GM18870 (cell line): Measurements from ENCODE around the gene ASB18.
"Not testable (repeated sequence)": the region's sequence is repeated elsewhere in the genome, so short reads cannot be mapped to it uniquely, and the experiment has no call there.

Experiments used
- ATAC-seq: cut with Tn5 transposase; IDR thresholded peaks from one replicate; pipeline ENCODE4 v1.9.1; 2021; ENCODE audit warnings: moderate library complexity; ENCODE audit not compliant: unreplicated experiment

ASB18 gene

DNA sequence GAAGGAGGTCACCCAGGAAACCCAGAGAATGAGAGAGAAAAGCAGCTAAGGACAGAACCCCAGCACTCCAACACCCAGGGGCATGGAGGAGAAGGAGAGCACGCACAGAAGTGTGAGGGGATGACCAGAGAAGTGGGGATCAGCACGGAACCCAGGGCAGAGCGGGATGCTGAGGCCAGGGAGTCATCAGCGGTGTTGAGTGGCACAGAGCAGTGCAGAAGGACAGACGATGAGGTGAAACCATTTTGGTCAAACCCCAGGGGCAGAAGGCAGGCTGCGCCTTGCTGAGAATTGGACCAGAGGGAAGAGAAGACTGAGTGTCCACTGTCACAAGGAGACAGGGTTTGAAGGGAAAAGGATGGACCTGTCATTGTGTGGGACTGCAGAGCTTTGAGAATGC is 23.4 kb upstream of the ASB18 start:
- no peak for ATAC-seq

DNA sequence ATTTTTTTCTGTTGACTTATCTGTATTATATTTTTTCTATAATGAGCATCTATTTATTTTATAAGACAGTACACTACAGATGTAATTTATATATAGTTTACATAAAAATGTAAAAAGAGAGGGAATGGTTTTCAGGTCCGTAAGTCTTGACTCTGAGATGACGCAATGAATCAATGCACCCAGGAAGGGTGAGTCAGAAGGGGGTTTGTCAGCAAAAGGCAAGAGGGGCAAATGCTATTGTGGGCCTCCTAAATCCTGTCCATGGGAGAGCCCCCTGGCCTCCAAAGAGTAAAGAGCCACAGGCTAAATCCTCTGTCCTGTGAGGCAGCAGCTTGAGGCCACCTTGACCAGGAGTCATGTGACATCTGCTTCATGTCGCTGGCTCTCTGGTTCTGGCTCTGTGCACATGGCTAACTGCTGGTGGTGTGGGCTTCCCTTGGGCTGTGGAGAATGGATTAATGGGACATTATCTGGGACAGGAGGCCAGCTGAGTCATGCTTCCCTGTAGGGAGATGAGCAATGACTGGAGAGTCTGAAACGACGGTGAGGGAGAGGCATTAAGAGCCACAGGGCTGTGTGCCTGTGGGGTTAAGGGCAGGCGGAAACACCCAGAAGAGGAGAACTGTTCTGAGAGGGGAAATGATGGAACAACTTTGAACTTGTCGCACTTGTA is 22.8 kb upstream of the ASB18 start:
- ATAC-seq, result no peak

DNA sequence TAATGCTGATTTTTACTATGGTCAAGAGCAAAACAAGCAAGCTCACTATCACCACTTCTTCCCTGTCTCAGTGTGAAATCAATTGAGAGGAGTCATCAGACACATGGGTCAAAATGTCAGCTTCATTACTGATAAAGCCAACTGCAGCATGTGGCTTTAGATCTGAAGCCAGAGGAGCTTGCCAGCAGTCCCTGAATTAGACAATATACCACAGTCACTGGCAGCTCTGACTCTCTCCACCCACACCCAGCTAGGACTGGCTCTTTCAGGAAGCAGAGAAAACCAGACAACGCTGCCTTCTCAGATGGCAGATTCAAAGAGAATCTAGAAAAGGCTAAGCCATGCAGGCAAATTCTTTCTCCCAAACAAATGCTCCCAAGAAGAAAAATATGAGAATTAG is 20.0 kb upstream of the ASB18 start:
- no peak for ATAC-seq

DNA sequence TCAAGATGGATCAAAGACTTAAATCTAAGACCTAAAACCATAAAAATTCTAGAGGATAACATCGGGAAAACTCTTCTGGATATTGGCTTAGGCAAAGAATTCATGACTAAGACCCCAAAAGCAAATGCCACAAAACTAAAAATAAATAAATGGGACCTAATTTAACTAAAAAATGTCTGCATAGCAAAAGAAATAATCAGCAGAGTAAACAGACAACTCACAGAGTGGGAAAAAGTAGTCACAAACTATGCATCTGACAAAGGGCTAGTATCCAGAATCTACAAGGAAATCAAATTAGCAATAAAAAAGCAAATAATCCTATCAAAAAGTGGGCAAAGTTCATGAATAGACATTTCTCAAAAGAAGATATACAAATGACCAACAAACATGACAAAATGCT is 18.2 kb upstream of the ASB18 start:
- ATAC-seq, result no peak

DNA sequence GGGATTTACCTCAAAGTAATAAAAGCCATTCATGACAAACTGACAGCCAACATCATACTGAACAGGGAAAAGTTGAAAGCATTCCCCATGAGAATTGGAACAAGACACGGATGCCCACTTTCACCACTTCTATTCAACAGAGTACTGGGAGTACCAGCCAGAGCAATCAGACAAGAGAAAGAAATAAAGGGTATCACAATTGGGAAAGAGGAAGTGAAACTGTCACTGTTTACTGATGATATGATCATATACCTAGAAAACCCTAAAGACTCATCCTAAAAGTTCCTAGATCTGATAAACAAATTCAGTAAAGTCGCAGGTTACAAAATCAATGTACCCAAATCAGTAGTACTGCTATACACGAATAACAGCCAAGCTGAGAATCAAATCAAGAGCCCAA is 17.2 kb upstream of the ASB18 start:
- ATAC-seq, result no peak

DNA sequence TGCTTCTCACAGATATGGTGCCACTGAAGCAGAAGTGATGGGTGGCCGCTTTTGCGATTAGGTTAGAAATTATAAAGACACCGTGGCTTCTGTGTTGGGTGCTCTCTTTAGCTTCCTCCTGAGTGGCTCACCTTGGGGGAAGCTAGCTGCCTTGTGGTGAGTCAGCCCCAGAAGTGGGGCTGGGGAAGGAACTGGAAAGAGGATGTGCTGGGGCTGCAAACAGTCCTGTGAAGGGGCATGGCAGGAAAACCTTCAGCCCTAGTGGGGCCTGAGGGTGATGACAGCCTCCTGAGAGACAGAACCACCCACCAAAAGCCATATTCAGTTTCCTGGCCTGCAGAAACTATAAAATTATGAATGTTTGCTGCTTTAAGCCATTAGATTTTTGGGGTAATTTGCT is 8.9 kb upstream of the ASB18 start:
- ATAC-seq, result no peak

DNA sequence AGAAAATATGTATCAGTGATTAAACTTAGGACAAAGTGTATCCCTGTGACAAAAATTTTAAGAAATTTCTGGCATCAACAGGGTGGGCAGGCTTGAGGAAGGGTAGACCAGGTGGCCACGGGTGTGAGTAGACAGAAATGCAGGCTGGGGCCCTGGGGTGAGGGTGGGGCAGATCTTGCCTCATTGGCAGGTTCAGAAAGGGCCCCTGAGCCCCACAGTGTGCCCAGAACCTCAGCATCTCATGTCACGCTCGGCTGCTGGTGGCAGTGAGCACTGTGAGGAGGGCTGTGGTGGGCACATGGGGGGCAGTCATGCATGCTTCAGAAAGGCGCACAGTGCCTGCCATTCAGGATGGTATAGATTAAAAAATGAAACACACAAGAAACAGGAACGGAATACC is 7.6 kb upstream of the ASB18 start:
- no peak for ATAC-seq

DNA sequence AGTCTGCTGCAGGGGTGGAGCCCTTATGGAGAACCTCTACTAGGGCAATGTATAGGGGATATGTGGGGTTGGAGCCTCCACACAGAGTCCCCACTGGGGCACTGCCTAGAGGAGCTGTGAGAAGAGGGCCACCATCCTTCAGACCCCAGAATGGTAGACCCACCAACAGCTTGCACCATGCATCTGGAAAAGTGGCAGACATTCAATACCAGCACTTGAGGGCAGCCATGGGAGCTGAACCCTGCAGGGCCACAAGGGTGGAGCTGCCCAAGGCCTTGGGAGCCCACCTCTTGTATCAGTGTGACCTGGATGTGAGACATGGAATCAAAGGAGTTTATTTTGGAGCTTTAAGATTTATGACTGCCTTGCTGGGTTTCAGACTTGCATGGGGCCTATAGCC is 5.7 kb upstream of the ASB18 start:
- ATAC-seq, result not testable (repeated sequence)

DNA sequence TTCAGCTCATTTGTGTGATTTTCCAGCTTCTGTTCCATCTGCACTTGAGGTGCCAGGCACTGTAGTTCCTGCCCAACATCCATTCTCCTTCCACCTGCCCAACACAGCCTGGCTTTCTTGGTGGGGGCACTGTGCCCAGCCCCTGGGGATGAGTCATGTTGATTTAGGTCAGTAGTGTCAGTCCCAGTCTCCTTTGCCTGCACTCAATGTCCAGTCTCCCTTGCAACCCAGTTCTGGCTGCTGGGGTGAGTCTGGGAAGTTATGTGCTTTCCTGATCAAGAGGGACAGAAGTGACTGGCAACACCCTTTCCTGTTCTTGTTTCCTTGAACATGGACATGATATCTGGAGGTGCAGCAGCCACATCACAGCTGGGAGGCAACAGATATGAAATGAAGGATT is 1.5 kb upstream of the ASB18 start:
- no peak for ATAC-seq

DNA sequence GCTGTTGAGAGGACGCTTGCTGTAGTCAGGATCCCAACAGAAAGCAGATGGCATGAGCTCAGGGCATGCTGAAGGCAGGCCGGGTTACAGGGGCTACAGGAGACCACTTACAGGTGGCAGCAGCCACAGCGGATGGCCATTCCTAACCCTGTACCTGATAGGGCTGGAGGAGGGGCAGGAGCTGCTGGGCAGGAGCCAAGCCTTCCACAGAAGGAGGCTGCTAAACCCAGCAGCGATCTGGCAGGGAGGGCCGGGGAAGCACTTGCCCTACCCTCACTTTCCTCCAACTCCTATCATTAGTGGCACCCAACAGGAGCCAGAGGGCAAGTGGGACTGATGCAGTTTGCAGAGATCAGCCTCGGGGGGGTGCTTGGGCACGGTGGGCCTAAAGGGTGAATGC is 2.0 kb downstream of the ASB18 start:
- no peak for ATAC-seq

DNA sequence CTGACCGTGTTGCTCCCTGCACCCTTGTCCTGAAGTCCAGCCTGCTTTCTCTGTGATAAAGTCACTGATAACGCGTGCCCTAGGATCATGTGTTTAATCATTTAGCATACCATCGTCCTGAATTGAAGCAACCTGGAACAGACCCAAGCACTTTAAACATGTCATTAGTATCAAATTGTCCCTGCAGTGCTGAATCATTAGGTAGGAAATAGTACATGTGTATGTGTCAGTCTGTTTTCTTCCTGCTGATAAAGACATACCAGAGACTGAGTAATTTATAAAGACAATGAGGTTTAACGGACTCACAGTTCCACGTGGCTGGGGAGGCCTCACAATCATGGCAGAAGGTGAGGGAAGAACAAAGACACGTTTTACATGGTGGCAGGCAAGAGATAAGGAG is 2.8 kb downstream of the ASB18 start:
- no peak for ATAC-seq

DNA sequence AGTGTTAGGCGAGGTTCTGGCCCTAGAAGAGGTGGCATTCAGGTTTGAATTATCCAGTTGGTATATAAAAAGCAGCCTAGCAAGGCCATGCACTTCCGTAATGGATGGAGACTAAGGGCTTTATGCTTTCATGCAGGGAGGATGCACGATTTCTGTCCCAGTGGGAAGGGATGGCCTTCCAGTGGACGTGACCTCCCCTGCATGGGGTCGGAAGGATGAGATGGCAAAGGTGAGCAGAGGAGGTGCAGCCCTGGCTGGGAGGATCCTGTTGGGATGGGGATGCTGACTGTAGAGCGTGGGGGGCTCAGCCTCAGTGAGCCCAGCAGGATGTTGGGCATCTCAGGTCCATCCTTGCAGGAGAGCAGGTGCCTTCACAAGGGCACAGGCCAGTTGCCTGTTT is 4.8 kb downstream of the ASB18 start:
- no peak for ATAC-seq

DNA sequence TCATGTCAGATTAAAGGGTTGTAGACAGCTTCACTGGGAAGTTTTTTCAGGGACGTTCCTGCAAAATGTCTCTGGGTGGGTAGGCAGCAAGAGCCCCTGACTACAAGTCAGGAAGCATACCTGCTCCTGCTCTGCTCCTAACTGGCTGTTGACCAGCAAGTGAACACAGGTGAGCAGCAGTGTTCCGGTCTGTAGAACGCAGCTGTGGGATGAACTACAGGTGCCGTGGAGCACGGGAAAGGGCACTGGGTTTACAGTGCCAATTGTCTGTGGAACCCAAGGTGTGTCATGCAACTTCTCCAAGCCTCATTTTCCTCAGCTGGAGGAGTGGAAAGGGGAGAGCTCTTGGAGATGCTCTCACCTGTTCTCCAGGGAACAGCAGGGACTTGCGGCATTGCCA is 6.6 kb downstream of the ASB18 start:
- ATAC-seq, result no peak

DNA sequence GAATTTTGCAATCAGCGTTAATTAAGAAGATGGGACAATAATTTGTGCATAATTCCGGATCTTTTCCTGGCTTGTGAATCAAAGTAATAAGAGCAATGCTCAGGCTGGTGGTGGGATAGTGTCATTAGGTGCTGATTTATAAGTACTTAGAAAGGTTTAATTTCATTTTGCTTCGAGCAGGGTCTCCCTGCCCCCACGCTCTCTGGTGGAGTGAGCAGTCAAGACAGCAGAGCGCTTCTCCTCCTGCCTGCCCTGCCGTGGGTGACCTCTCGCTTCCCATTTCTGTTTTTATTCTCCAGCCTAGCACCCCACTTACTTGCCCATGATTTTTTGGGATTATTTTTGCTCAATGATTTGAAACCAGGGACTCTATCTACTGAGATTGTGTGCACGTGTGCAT is 7.1 kb downstream of the ASB18 start:
- no peak for ATAC-seq

DNA sequence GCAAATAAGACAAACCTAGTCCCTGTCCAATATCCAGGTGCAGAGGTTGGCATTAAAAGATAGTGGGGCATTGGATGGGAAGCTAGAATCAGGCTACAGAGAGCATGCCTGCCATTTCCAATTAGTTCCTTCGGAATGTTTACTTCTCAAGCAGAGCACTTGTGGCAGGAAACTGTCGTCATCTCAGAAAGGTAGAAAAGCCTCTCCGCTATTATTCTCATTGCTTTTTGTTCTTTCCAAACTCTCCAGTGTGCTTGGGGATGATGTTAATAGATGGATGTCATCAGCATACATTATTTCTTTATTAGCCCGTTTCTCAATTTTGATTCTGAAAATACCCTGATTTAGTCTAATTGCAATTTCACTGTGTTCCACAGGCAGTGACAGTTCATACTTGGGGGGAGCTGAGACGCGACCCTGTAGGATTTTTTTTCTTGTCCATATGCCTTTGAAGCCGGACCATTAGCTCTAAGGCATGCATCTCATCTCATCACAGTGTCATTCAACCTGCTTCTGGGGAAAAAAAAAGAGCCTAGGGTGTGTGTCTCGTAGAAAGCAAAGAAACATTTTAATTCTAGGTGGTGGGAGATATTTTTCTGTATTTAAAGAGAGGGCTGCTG is 7.7 kb downstream of the ASB18 start:
- no peak for ATAC-seq

DNA sequence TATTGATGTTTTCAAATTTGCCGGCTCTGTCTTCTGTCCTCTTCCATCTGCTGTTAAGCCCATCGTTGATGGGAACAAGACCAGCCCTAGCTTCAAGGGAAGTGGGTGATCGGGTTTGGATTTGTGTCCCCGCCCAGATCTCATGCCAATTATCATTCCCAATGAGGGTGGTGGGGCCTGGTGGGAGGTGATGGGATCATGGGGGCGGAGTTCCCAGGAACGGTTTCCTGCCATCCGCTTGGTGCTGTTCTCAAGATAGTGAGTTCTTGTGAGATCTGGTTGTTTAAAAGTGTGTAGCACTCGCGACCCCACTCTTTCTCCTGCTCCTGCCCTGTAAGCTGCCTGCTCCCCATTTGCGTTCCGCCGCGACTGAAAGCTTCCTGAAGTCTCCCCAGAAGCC is 9.5 kb downstream of the ASB18 start:
- ATAC-seq, result no peak

DNA sequence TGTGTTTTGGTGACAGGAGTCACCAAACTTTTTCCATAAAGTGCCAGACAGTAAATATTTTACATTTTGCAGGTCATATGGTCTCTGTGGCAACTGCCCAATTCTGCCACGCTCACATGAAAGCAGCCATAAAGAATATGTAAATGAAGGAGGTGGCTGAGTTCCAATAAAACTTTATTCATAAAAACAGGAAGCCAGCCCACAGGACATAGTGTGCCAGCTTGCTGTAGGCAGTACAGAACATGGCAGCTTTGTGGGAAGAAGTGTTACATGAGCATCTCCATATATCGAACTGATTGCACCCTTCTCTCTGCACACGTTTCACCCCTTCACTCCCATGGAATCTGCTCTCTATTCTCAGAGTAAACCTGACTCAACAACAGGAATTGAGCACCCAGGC is 10.2 kb downstream of the ASB18 start:
- ATAC-seq, result no peak

DNA sequence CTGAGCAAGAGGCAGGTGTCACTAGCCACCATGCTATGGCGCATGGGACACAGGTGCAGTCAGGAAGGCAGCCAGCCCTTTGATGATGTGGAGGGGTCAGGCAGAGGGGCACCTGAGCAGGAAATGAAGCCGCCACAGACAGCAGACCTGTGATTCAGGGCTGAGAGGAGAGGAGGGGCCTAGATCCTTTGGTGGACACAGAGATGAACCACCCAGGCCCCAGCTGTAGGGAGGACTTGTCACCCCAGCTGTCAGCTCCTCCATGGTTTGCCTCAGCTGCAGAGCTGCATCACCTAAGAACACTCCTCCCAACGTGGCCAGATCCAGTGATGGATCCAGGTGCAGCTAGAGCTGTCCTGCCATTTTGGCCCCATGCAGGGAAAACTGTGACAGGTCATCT is 11.6 kb downstream of the ASB18 start:
- ATAC-seq, result no peak

DNA sequence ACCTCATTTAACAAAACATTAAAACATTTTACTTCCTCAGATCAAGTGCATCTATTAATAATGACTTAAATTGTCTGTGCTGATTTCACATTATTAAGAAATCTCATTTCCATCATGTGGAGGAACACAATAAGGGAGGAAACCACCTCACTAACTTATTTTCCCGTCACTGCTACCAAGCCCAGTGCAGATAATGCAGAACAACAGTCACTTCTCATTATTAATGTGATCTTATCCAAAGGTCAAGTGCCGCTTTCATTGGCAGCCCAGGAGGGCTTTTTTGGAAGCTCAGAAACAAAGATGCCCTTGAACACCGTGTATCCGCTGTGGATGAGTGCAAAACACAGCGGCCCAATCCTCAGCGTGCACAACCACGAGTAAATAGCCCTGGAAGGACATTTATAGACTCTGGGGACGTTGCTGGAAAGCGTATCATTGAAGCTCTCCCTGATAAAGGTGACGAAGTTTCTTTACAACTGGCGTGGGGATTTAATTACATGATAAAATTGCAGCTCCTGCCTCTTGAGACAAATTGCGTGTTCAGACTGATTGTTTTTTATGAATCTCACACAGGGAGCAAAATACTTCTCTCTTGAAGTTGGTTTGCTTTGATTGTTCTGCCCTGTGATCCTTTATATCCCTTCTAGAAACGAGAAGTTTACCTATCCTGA is 13.2 kb downstream of the ASB18 start:
- no peak for ATAC-seq

DNA sequence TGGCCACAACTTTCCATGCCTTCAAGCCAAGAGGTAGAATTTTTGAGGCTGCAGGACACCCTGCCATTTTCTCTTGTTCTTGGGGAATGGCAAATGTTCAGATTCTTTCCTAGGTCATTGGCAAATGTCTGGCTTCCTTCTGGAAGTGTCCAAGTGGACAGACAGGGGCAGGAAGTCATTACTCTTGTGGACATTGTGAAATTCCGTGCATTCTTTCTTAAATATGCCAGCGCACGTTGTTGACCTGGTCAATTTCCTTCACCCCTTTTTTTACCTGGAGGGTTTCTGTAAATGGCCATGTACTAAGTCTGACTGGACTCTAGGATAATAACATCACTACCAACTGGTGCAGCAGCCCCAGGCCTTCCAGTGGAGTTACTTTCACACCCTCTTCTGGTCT is 13.9 kb downstream of the ASB18 start:
- ATAC-seq, result no peak

DNA sequence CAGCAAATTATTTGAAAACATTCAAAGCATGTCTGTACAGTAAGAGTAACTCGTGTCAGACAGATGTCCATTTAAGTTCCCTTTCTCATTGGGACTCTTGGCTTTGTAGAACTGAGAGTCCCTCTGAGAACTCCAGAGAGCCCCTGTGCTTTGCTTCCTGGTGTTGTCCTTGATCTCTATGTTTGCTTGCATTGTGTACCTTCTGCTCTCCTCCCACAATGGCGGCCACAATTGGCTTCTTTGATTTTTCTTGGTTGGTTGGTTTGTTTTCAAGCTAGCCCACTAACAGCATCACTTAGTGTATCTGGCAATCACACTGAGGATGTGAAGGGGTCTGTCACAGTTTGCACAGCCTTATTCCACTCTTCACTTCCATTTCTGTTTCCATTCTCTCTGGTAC is 15.1 kb downstream of the ASB18 start:
- no peak for ATAC-seq

DNA sequence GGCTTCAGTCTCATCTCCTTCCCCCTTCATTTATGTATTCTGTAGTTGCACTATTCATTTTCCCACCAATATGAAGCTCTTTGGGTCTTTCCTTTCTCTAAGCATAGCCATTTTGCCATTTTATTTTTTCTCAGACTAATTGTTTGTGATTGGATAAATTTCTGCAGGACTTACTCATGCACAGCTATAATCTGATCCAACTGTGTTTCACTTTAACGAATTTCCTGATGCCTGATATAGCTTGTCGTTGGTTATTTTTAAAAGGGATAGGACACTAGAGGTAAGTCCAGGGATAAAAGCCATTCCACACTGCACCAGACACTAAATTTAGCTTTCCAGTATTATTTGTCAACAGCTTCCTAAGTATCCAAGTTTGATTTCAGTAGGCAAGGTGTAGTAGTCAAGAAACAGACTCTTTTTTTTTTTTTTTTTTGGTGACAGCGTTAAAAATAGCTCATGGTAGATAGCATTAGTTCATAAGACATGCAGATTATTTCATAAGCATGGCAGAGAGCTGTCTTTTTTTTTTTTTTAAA is 17.4 kb downstream of the ASB18 start:
- ATAC-seq, result no peak
